Stomach (tissue), 4 donors: ENCODE data around the gene KCNK16.

ENCODE experiments used
- CTCF ChIP-seq, 7 experiments: fragments of 450-650 bp in 4 of 7; fragments of 200-600 bp in 3 of 7; sonication (generic) in 3 of 7; IDR thresholded peaks; one replicate each; pipeline ENCODE4 v1.5.1; 2016 to 2019; ENCODE audit warnings: antibody characterized with exemption in 7 of 7, control low read depth in 2 of 7, mild to moderate bottlenecking in 1 of 7
- POLR2A ChIP-seq, 4 donors: fragments of 450-650 bp; IDR thresholded peaks; one replicate each; pipeline ENCODE4 v1.6.1; 2016; ENCODE audit warnings: antibody characterized with exemption in 4 of 4, control low read depth in 2 of 4, mild to moderate bottlenecking in 1 of 4, moderate library complexity in 1 of 4

GRCh38 chr6:39301606-39302005, 20.9 kb downstream of the KCNK16 start:
- TF ChIP-seq POLR2A (IDR thresholded peaks at IDR 0.05) (no peak), CTCF (IDR thresholded peaks at IDR 0.05) (no peak)
